HG03432 (cell line): ENCODE measurements around the gene COL5A3.

Experiments used
- ATAC-seq: cut with Tn5 transposase; IDR thresholded peaks from one replicate; pipeline ENCODE4 v1.9.1; 2021; ENCODE audit warnings: mild to moderate bottlenecking, moderate library complexity; ENCODE audit not compliant: unreplicated experiment

The COL5A3 gene

DNA sequence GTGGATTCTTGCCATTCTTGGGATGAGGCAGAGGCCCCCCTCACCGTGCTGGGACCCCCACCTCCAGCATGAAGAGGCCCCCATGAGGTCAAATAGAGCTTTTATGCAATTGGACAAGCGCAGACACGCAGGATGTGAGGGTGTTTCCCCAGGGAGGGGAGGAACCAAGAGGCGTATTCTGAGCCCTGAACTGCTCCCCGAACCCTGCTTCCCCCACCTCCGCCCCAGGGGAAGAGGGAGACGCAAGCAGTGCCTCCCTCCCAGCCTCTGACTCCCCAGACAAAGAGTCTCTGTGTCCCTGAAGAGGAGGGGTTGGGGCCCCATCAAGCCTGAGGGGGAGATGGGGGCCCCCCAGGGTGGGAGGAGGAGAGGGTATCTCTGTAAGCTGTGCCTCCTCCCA is 1.7 kb upstream of the COL5A3 start:
- ATAC-seq: no peak

DNA sequence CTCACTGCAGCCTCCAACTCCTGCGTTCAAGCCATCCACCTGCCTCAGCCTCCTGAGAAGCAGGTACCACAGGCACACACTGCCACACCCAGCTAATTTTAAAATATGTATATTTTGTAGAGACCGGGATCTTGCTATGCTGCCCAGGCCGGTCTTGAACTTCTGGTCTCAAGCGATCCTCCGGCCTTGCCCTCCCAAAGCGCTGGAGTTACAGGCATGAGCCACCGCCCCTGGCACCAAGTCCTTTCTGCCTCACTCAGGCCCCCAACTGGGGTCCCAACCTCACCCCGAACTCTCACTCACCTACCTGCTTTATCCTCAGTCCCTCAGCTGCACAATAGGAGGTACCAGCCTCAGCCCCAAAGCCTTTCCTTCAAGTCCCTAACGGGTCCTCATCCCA is 635 bp upstream of the COL5A3 start:
- ATAC-seq: no peak

DNA sequence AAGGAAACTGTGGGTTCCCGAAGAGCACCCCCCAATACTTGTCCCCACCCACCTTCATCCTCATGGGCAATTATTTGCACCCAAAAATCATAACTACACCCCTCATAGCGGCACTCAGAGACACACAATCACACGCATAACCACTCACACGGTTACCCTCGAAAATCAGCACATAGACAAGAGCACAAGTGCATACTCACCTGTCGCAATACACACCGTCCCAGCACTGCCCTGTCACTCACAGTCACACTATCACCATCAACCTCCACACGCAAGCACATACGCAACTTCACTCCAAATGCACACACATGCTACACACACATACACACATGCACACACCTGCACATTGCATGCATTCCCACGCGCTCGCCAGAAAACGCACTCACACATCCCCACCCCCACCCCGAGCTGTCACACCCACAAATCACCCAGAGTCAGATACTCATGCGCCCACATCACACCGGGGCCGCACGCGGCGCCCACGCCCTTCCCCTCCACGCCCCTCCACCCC is 535 bp downstream of the COL5A3 start:
- no peak for ATAC-seq

DNA sequence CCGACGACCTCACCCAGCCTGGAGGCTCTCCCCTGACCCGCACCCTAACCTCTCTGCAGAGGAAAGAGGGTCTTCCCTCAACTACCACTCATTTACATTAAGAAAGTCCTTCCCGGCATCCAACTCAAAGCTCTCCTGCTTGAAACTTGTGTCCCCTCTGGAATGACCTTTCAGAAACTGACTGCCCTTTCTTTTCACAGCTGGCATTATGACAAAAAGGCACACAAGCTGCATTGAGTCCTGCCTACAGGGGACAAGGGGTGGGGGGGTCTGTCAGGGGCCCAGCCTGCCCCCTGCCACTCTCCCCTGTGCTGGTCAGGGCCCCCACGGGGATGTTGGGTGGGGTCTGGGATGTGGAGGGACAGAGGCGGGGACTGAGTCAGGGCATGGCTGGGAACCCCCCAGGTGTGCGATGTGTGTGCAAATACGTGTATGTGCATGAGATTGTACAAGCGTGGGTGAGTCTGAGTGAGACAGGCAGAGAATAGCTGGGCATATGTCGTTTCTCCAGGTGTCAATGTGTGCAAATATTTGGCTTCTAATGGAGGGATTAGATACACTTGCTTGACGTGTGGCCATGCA is 2.0 kb downstream of the COL5A3 start:
- no peak for ATAC-seq

DNA sequence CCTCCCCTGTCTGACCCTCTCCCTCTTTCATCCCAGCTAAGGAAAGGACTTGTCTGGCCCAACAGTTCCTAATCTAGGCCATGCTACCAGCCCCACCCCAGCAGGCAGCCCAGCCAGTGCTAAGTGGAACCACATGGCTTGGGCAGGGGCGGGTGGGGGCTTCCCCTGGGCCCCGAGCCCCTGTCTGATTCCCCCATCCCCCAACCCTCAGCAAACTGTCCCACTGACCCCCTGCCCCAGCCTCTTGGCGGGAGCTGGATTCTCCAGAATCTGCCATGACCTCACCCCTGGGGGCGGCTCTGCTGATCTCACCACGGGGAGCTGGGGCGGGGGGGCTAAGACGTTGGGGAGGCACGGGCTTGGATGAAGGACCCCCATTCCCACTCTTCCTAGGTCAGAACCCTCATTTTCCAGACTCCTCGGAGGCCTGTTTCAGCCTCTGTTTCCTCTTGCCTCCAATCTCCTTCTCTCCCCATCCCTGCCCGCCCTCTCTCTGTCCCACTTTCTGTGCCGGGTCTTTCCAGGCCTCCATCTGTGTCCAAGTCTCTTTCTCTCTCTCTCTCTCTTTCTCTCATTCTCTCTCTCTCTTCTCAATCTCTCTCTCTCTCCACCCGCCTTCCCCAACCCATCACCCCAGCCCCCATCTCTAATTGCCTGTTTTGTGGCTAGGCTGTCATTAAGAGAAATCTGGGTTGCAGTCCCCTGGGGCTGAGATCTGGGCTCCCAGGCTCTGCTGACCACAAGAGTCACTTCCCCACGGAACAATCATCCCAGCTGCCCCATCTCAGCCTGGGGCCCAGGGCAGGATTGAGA is 2.7 kb downstream of the COL5A3 start:
- no peak for ATAC-seq

DNA sequence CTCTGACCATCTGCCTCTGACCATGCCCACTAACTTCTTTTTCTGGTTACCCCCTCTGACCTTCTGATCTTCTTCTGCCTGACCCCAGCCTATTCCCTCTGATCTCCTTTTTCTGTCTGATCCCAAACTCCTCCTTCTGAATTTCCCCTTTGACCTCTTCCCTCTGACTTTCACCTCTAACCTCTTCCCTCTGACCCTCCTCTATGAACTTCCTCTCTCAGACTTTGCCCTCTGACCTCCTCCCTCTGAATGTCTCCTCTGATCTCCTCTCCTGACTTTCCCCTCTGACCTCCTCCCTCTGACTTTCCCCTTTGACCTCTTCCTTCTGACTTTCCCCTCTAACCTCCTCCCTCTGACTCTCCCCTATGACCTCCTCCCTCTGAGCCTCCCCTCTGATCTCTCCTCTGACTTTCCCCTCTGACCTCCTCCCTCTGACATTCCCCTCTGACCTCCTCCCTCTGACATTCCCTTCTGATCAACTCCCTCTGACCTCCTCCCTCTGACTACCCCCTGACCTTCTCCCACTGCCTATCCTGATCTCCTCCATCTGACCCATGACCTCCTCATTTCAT is 3.5 kb downstream of the COL5A3 start:
- no peak for ATAC-seq

DNA sequence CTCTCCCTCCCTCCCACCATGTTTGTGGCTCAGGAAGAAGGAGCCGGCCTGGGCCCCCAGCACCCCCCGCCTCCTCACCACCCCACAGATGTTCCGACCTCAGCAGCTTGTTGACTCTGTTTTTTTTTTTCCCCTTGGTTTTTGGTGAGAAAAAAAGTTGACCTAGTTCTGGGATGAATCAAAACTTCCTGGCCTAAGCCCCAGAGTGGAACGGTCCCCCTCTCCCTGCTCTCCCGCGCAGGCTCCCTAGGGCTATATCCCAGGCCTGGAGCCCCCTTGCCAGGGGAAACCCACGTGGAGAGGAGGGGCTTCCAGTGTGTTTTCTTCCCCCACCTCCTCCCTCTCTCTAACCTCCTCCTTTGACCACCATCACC is 4.0 kb downstream of the COL5A3 start:
- ATAC-seq: no peak

DNA sequence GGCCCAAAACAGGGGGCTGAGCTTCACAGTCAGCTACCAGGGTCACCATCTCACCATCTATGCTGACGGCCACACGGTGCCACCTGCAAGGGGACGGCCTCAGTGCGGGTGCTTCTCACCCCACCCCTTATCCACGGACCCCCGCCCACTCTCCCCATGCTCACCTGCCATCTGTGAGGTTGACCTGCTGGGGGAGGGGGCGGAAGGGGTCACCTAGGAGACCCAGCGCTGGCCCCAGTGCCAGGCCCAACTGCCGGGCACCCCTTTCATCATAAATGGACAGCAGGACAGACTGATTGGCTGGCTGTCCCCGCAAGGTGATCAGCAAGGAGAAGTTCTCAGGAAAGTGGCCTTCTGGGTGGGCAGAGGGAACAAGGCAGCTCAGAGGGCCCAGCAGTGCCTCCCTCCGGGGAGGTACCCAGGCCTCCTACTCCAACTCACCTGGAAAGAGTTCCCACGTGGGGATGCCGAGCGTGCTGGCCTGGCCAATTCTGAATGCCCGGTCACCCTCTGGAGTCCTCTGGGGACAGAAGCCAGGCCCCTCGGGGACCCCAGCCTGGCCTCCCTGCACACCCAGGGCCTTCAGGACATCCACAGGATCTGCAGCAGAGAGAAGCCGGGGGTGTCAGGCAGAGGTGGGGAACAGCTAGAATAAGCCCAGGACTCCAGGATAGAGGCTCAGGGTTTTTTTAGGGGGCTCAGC is 4.5 kb downstream of the COL5A3 start:
- no peak for ATAC-seq

DNA sequence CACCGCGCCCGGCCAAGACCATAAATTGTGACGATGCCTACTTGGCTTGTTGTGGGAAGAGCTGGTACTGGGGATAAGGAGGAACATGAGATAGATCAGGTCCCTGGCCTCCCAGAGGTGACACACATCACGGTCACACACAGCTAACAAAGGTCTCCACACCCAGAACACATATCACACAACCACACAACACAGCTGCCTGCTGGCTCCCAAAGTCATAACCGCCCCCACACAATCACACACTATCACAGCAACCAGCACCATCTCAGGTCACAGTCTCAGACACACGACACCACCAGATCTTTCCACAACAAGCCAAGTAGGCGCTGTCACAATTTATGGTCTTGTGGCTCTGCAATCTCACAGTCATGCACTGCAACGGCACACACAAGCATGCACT is 5.7 kb downstream of the COL5A3 start:
- ATAC-seq: no peak

DNA sequence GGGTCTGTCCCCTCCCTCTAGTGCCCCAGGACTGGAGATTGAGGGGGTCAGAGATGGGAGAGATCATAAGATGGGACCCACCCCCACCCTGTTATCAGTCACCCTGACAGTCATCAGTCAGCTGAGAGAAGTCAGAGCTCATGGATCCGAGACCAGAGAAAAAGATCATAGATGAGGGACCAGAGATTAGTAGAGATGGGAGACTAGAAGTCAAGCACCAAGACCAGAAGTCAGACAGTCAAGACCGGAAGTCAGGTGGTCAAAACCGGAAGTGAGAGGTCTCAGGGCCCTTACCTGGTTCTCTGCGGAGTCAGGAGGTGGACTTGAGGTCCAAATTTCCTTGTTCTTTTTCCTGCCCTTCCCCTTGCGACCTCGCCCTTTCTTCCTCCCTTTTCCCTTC is 7.0 kb downstream of the COL5A3 start:
- ATAC-seq: no peak

DNA sequence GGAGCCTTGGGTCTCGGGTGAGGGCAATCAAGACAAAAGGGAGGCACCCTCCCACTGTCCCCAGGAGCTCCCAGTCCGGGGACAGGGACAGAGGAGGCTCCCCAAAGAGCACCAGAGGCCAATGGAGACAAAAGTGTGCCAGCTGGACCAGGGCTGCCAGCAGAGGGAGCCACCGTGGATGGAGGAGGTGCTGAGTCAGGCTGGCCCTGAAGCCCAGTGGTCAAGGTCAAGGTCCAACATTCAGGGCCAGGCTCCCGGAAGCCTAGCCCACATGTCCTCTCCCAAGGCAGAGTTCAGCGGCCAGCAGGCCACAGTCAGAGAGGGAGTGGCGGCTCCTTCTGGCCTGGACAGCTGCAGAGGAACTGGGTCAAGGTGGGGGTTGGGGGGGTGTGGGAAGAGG is 8.4 kb downstream of the COL5A3 start:
- no peak for ATAC-seq

DNA sequence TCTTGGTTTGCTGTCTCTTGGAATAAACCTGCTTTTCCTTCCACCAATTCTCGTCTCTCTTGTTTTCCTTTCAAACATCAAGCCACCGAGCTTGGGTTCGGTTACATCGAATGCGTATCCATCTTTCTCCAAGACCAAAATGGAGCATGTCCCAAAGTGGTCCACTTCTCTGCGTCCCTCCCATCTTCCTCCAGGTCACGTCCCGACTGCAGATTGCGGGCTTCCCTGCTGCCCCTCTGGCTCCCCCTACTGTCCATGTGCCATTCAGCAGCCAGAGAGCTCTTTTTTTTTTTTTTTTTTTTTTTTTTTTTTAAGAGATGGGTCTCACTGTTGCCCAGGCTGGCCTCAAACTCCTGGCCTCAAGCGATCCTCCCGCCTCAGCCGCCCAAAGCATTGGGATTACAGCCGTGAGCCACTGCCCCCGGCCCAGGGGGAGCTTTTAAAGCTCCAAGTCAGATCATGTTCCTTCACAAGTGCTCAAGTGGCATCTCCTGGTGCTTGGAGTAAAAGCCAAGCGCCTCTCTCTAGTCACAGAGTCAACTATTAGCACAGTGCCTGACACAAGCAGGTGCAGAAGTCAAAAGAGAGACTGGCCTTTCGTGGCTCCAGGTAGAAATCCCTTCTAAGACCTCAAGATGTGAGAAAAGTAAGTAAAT is 10.0 kb downstream of the COL5A3 start:
- no peak for ATAC-seq

DNA sequence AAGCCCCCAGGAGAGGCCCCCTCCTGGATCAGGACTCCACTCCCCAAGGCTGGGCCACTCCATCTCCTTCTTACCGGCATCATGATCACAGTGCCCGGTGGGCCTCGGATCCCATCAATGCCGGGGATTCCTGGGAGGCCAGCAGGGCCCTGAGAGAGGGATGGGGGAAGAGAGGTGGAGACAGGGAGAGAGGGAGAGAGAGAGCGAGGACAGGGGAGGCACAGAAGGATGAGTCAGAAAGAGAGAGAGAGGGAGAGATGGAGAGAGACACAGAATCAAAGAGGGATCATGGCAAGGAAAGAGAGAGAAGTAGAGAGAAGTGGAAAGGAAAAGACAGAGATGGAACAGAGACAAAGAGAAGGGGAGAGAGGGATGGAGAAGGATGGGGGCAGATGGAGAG is 13.8 kb downstream of the COL5A3 start:
- no peak for ATAC-seq

DNA sequence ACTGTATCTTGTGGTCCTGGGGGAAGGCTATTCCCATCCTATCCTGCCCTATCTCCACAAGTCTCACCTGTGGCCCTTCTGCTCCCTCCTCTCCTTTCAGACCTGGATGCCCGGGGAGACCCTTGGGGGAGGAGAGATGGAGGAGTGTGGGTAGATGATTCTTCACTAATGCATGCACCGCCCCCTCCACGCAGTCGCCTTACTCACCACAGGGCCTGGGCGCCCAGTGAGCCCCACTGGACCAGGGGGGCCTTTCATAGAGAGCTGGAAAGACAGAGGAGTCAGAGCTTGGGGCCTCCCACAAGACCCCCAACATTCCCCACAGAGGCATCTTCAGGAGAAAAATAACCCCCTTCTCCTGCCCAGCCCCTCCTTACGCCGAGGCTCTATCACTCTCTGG is 14.3 kb downstream of the COL5A3 start:
- ATAC-seq: no peak

DNA sequence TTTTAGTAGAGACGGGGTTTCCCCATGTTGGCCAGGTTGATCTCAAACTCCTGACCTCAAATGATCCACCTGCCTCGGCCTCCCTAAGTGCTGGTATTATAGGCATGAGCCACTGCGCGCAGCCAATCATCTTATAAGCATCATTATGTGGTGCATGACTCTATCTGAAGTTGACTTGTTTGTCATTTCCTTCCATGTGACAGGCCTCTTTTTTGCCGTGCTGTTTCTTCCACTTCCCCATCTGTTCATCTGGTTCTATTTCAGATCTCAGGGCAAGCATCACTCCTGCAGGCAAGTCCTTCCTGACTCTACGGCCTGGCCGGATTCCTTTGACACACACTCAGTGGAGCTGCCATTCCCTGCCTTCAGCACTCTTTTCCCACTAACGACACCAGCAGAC is 15.2 kb downstream of the COL5A3 start:
- ATAC-seq: no peak

DNA sequence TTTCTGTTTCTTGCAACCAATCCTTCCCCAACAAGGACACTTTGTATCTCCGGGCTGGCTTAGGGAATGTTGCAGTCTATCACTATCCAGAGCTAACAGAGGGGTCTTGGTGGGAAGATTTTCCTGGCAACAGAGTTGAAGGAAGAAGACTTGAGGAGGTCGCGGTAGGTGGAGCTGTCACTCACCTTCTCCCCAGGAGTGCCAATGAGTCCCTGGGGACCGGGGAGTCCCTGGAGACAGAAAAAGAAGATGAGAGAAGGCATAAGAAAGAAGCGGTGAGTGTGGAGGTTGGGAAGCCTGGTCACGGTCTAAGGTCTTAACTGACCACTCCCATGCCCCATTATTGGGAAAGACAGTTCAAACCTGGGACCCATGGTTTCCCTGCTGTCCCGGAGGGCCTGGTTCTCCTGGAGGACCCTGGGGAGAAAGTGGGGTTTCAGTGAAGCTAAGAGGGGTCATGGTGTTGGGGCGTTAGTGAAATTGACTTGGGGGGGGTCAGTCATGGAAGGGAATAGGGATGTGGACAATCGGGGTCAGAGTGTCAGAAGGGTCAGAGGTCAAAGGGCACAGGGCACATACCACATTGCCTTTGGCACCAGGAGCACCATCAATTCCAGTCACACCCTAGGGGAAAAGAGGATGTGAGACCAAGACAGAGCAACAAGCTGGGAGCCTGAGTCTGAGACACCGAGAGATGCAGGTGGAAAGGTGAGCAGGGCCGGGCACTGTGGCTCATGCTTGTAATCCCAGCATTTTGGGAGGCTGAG is 18.7 kb downstream of the COL5A3 start:
- no peak for ATAC-seq

DNA sequence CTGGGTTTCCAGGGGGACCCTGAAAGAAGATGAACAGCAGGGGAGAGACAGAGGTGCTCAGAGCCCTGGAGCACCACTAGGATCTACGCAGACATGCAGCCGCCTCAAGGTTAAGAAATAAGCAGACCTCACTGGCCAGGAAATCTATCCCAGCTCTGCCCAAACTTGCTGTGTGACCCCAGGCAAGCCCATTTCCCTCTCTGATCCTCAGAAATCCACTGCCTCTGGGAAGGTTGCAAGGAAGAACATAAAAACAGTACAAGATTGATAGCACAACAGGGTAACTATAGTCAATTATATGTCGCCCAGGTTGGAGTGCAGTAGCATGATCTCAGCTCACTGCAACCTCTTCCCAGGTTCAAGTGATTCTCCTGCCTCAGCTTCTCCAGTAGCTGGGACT is 20.8 kb downstream of the COL5A3 start:
- ATAC-seq: no peak

DNA sequence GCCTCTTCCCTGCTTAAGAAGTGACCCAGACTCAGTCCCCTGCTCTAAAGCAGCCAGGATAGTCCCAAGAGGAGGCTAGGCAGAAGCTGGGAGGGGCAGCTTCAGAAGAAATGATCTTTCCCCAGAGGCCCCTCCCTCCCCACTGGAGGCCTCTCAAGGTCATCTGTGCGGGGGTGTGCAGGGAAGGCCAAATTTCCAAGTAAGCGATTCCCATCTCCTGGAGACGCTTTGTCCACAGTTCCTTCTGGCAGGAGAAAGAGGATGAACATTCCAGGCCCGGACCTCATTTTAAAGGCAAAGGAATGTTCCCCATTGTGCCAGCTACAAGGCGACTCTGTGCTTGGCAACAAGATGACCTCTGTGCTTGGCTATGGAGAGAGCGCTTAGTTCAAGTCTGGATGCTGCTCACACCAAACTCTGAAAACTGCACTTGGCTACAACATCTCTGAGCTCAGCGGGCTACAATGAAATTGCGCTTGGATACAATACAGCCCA is 23.5 kb downstream of the COL5A3 start:
- ATAC-seq: no peak

DNA sequence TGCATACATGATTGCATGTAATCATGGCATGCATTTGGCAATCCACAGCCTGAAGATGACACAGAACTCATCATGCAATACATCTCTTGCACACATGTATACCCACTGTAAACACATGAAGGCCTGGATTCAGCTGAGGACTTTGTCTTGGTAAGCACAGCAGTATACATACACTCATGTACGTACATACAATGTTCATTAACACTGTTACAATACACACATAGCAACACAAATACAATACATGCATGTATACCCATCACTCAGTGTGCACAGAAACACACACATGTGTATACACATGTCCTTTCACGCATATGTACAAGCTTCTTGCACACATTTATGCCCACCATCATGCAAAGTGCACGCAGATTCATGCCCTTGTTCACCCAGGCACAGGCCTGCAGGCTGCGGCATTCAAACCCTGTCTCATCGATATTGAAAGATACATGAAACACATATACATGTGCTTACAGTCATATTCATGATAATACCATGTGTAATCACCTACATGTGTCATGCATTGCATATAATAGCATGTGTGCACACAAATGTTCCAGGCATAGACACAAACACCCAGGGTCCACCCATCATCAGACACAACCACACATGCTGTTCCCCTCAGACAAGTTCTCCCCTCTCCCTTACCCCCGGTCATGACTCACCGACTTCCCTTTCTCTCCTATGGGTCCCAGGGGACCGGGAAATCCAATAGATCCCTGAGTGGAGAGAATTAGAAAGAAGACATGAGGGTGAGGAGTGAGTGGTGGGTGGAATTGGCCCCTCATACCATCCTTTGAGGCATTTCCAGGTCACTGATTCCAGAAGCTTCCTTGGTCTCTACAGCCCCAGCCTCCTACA is 28.7 kb downstream of the COL5A3 start:
- ATAC-seq: no peak
